Epithelial cell of esophagus (primary cell): ENCODE data around the gene TAX1BP3.

ENCODE experiments used
- DNase-seq: peaks from one replicate; pipeline ENCODE4 v3.0.0; 2010; ENCODE audit warnings: low read depth
- H3K4me3 ChIP-seq: 2 replicates; pipeline ENCODE4 v1.5.1; 2011; ENCODE audit warnings: mild to moderate bottlenecking, low read length, control low read depth
- TF ChIP-seq, protein P1 (sequence below): IDR thresholded peaks from 2 replicates; pipeline ENCODE4 v1.5.1; 2011; ENCODE audit warnings: low read depth, mild to moderate bottlenecking, low read length, control low read depth, inconsistent platforms; ENCODE audit not compliant: insufficient read depth; ENCODE audit errors: missing control alignments

Gene TAX1BP3

DNA sequence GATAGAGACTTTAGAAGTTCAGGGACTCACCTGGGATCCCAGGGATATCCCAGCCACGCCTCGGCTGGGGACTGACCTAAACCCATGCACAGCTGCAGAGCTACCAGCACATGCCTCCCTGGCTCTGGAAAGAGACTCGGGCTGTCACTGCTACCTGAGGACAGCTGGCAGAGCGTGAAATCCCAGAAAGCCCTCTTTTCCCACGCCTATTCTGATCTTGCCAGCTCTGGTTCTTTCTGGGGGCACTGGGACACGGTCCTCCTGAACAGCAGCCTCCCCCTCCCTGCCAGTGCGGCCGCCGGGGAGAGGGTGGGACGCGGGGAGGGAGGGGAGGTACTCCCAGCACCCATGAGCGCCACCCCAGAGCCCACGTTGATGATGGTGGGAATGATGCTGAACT is 16.8 kb upstream of the TAX1BP3 start:
- TF ChIP-seq, protein P1, sequence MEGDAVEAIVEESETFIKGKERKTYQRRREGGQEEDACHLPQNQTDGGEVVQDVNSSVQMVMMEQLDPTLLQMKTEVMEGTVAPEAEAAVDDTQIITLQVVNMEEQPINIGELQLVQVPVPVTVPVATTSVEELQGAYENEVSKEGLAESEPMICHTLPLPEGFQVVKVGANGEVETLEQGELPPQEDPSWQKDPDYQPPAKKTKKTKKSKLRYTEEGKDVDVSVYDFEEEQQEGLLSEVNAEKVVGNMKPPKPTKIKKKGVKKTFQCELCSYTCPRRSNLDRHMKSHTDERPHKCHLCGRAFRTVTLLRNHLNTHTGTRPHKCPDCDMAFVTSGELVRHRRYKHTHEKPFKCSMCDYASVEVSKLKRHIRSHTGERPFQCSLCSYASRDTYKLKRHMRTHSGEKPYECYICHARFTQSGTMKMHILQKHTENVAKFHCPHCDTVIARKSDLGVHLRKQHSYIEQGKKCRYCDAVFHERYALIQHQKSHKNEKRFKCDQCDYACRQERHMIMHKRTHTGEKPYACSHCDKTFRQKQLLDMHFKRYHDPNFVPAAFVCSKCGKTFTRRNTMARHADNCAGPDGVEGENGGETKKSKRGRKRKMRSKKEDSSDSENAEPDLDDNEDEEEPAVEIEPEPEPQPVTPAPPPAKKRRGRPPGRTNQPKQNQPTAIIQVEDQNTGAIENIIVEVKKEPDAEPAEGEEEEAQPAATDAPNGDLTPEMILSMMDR = no peak
- no peak for DNase-seq

DNA sequence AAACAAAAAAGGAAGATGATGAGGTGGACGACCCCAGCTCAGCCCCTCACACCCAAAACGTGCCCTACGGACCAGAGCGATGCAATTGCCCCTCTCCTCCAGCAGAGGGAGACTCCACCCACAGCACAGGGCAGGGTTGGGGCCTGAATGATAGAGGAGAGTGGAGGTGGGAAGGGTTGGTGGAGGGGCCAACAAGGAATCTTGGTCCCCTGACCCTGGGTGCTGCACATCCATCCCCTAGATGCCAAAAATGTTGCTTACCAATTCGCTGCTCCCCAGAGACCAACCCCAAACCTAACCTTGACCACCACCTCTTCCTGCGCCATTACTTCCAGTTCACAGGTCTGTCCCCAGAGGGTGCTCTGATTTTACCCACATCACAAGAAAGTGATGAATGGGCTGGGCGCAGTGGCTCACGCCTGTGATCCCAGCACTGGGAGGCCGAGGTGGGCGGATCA is 14.7 kb upstream of the TAX1BP3 start:
- no peak overlapping the region for H3K4me3 ChIP-seq
- TF ChIP-seq, protein P1 = peak; percentile 94
- DNase-seq = peak; percentile 24

More for the DNA sequence above, 16.8 kb upstream of the TAX1BP3 start:
- no peak overlapping the region for H3K4me3 ChIP-seq

DNA sequence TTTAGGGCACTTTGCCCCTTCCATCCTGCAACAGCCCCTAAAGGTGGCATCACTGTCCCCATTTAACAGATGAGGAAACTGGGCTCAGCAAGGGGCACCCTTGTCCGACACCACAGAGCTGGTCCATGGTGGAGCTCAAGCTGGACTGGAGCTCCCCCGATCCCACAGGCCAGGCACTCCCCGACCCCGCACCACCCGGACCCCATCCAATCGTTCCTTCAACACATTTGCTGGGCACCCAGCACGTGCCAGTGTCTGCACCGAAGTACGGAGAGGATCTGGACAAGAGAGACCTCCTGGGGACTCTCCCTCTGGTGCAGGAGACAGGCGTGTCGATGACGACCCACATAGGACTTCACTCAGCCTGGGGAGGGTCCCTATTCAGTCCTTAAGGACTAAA is 13.7 kb upstream of the TAX1BP3 start:
- DNase-seq = no peak
- TF ChIP-seq, protein P1 = no peak
- no peak overlapping the region for H3K4me3 ChIP-seq

DNA sequence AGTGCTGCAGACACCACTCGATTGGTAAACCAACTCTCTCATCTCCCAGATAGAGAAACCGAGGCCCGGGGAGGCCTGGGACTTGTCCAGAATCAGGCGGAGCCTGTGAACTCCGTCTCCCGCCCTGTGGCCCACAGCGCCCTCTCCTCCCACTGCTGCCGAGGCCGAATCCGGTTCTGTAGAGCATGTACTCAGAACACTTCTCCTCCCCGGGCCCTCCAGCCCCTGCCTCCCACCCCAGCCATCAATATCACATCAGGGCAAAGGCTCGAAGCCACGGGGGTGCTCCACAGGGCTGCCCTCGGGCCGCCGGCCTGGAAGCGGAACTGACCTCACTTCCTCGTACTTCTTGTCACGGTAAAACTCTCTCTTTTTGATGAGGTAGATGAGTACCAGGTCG is 13.2 kb upstream of the TAX1BP3 start:
- TF ChIP-seq, protein P1 = no peak
- no peak overlapping the region for H3K4me3 ChIP-seq
- no peak for DNase-seq

DNA sequence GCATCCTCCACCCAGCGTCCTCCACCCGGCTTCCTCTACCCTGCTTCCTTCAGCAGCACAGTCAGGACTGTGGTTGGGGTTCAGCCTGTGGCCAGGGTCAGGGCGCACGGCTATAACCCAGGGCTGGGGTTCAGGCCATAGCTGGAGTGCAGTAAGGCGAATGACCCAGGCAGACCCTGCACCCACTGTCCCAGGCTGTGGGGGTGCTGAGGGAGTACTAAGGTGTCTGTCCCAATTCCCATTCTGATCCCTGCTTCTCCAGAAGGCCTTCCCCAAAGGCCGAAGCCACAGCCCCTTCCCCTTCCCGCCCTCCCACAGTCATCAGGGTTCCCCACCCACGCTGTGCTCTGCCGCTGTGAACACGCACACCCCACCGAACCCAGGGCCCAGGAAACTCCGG is 12.7 kb upstream of the TAX1BP3 start:
- DNase-seq = no peak
- TF ChIP-seq, protein P1 = no peak
- no peak overlapping the region for H3K4me3 ChIP-seq

DNA sequence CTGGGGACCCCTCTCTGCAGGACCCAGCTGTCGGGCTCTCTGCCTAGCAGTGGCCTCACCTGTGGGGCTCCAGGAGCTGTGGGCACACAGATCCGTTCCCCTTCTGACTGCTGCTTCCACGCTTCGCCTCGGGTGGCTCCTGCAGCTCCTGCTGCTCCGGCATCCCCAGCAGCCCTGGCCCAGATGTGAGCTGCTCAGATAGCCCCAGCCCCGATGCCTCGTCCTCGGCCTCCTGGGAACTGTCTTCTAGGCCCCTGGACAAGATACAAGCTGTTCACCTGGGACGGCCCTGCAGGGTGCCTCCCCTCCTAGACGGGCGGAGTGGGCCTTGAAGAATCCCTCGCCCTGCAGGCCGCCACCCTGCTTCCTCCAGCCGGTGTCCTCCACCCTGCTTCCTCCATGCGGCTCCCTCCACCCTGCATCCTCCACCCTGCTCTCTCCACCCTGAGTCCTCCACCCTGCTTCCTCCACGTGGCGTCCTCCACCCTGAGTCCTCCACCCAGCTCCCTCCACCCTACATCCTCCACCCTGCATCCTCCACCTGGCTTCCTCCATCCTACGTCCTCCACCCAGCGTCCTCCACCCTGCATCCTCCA is 11.3 kb upstream of the TAX1BP3 start:
- no peak overlapping the region for H3K4me3 ChIP-seq
- TF ChIP-seq, protein P1 = no peak
- no peak for DNase-seq
